Endothelial cell of umbilical vein (primary cell): ENCODE data around the gene NTRK2. TPM values are rescaled to one million over a fixed set of nuclear protein-coding genes. Genes with fewer than 3 reads are reported as not detected.

Source experiments
- BruUV-seq: library from RNA; stranded (reverse); fragments of 400-500 nt; replicated peaks from 2 replicates; lab custom pipeline; 2021; lab: Mats Ljungman, UMichigan
- CTCF ChIA-PET: fragments of 300-600, 350-600 bp; sonication (Branson Sonifier 250); formaldehyde crosslinking; loops from one replicate; lab custom pipeline; 2021; ENCODE audit warnings: antibody characterized with exemption, inconsistent platforms; lab: Charles Lee
- POLR2A ChIA-PET: fragments of 300-600, 350-600 bp; sonication (Branson Sonifier 250); formaldehyde crosslinking; loops from one replicate; lab custom pipeline; 2021; ENCODE audit warnings: antibody characterized with exemption, inconsistent platforms; lab: Charles Lee
- DNase-seq: peaks from one replicate; pipeline ENCODE4 v3.0.0-alpha.2; 2011; ENCODE audit warnings: low read depth, low spot score
- FAIRE-seq: peaks from 2 replicates; lab custom pipeline; 2011; peaks lifted over from hg19 to GRCh38; lab: Jason Lieb, UNC
- H2AFZ ChIP-seq: 2 replicates; pipeline ENCODE4 v1.6.0; 2012; ENCODE audit warnings: low read depth, low read length, control low read depth, inconsistent platforms
- H3K27ac ChIP-seq: 2 replicates; pipeline ENCODE4 v1.5.1; 2011; ENCODE audit warnings: low read depth, mild to moderate bottlenecking, control low read depth, low read length, moderate library complexity; ENCODE audit not compliant: insufficient read depth
- H3K27me3 ChIP-seq, 2 experiments: 2 replicates each; pipeline versions ENCODE4 v1.6.0 to v1.6.1; 2011; ENCODE audit warnings: low read length in 2 of 2, mixed read lengths in 1 of 2; ENCODE audit not compliant: control insufficient read depth in 2 of 2, insufficient read depth in 2 of 2
- H3K36me3 ChIP-seq, 2 experiments: 2 replicates in 1 of 2; 3 replicates in 1 of 2; pipeline ENCODE4 v1.5.1; 2011; ENCODE audit warnings: low read length in 2 of 2, mild to moderate bottlenecking in 1 of 2, moderate library complexity in 1 of 2; ENCODE audit not compliant: control insufficient read depth in 2 of 2, insufficient read depth in 2 of 2; ENCODE audit errors: extremely low read depth in 1 of 2
- H3K4me1 ChIP-seq: 3 replicates; pipeline ENCODE4 v1.5.1; 2011; ENCODE audit warnings: mild to moderate bottlenecking, low read length; ENCODE audit not compliant: control insufficient read depth, insufficient read depth; ENCODE audit errors: extremely low read depth
- H3K4me2 ChIP-seq: 2 replicates; pipeline ENCODE4 v1.6.1; 2011; ENCODE audit warnings: low read length, control low read depth, mixed read lengths; ENCODE audit not compliant: insufficient read depth
- H3K4me3 ChIP-seq, 3 experiments: fragments of 200-600 bp in 1 of 3; sonication (generic), shearing (Covaris generic) in 1 of 3; replicated peaks in 1 of 3; 2 replicates each; pipeline ENCODE4 v1.5.1; 2011 to 2016; ENCODE audit warnings: control low read depth in 3 of 3, low read length in 3 of 3, mild to moderate bottlenecking in 2 of 3, inconsistent platforms in 1 of 3, low read depth in 1 of 3, moderate library complexity in 1 of 3; ENCODE audit not compliant: insufficient read depth in 1 of 3
- H3K79me2 ChIP-seq: 2 replicates; pipeline ENCODE4 v1.6.0; 2012; ENCODE audit warnings: low read length, inconsistent platforms; ENCODE audit not compliant: control insufficient read depth, insufficient read depth
- H3K9ac ChIP-seq: replicated peaks from 2 replicates; pipeline ENCODE3; 2011; ENCODE audit warnings: low read length, control low read depth; ENCODE audit not compliant: insufficient read depth; ENCODE audit errors: extremely low read depth
- H3K9me1 ChIP-seq: replicated peaks from 3 replicates; pipeline ENCODE4 v1.6.0; 2011; ENCODE audit warnings: mild to moderate bottlenecking, low read length; ENCODE audit not compliant: control insufficient read depth, insufficient read depth; ENCODE audit errors: extremely low read depth
- H3K9me3 ChIP-seq: replicated peaks from 2 replicates; pipeline ENCODE4 v1.5.1; 2012; ENCODE audit warnings: low read length, inconsistent platforms; ENCODE audit not compliant: control insufficient read depth, insufficient read depth
- H4K20me1 ChIP-seq: replicated peaks from 2 replicates; pipeline ENCODE3; 2011; ENCODE audit warnings: mild to moderate bottlenecking, low read length; ENCODE audit not compliant: control insufficient read depth, insufficient read depth; ENCODE audit errors: extremely low read depth
- CTCF ChIP-seq, 2 donors: IDR thresholded peaks; 1 replicate in 1 of 2; 2 replicates in 1 of 2; pipeline ENCODE4 v1.5.1; 2011; ENCODE audit warnings: low read length in 2 of 2, mild to moderate bottlenecking in 2 of 2, moderate library complexity in 2 of 2, control low read depth in 1 of 2, inconsistent platforms in 1 of 2, low read depth in 1 of 2; ENCODE audit not compliant: insufficient read depth in 1 of 2; ENCODE audit errors: extremely low read depth in 1 of 2
- EZH2 ChIP-seq: IDR thresholded peaks from 2 replicates; pipeline ENCODE4 v1.6.1; 2012; ENCODE audit warnings: borderline replicate concordance, low read depth, mild to moderate bottlenecking, moderate library complexity, low read length, inconsistent platforms; ENCODE audit not compliant: severe bottlenecking
- FOS ChIP-seq: IDR thresholded peaks from 2 replicates; pipeline ENCODE4 v1.6.1; 2011; ENCODE audit warnings: mild to moderate bottlenecking, low read length, moderate library complexity, borderline replicate concordance; ENCODE audit not compliant: insufficient read depth
- GATA2 ChIP-seq: IDR thresholded peaks from 2 replicates; pipeline ENCODE4 v1.7.0; 2011; ENCODE audit warnings: low read depth, mild to moderate bottlenecking, moderate library complexity, mixed read lengths, low read length; ENCODE audit not compliant: insufficient read length, insufficient read depth
- JUN ChIP-seq: IDR thresholded peaks from 2 replicates; pipeline ENCODE4 v1.6.1; 2011; ENCODE audit warnings: borderline replicate concordance, low read depth; ENCODE audit not compliant: insufficient read length, insufficient read depth
- MAX ChIP-seq: IDR thresholded peaks from 2 replicates; pipeline ENCODE4 v1.6.1; 2011; ENCODE audit not compliant: insufficient read depth, insufficient read length
- MYC ChIP-seq: IDR thresholded peaks from one replicate; pipeline ENCODE4 v1.6.1; 2011; ENCODE audit warnings: mild to moderate bottlenecking, low read depth, low read length
- POLR2A ChIP-seq: IDR thresholded peaks from 2 replicates; pipeline ENCODE4 v1.6.1; 2012; ENCODE audit warnings: low read depth, mild to moderate bottlenecking, control low read depth, low read length
- POLR2AphosphoS5 ChIP-seq: IDR thresholded peaks from 2 replicates; pipeline ENCODE4 v1.6.1; 2012; ENCODE audit warnings: low read depth, mild to moderate bottlenecking, control low read depth, low read length, moderate library complexity; ENCODE audit not compliant: insufficient read depth
- dilution Hi-C: fragments of 300-500 bp; cut with MboI; formaldehyde crosslinking; loops from one replicate; pipeline ENCODE4 v1.15.0; 2019; ENCODE audit warnings: low sequenced_read_pairs; ENCODE audit not compliant: extremely low pct_ligation_motif_present
- intact Hi-C: fragments of 100-400 bp; cut with micrococcal nuclease; formaldehyde crosslinking; loops from one replicate; pipeline ENCODE4 v1.10.0; 2022
- polyA plus RNA-seq, 4 experiments: library from polyadenylated mRNA; depleted of rRNA in 3 of 4; stranded (reverse) in 3 of 4; unstranded in 1 of 4; fragments of >200 nt; gene quantifications; 2 replicates each; pipeline versions ENCODE4 v1.2.1 to v1.2.3, GENCODE V29; 2011 to 2012; ENCODE audit warnings: missing spikeins in 1 of 4
- total RNA-seq: library from RNA; stranded (reverse); gene quantifications from 2 replicates; pipeline ENCODE4 v1.2.3, GENCODE V29; 2021

NTRK2 gene
- total and polyA plus RNA-seq, 2 donors (not counting 3 experiments of a cell fraction or from before 2014, with no cell fraction given) = 0.01 to 0.13 TPM

- Histone ChIP-seq H3K4me3 (no peak overlapping the region), H3K9me3 (no peaks in the 10 kb centered on the region), H3K9ac (no peak overlapping the region), H3K27ac (no peak overlapping the region), H3K4me2 (no peak overlapping the region), H3K4me1 (no peaks in the 10 kb centered on the region), H4K20me1 (no peaks in the 10 kb centered on the region), H2AFZ (no peak overlapping the region), H3K27me3 (no peaks in the 10 kb centered on the region), H3K9me1 (no peaks in the 10 kb centered on the region), H3K79me2 (no peaks in the 10 kb centered on the region), H3K36me3 (no peaks in the 10 kb centered on the region)
- intact Hi-C loops = no loop called here
- no TSS peak for BruUV-seq
- dilution Hi-C loops = no loop called here
- TF ChIP-seq CTCF (IDR thresholded peaks at IDR 0.05; ENCODE audit: extremely low read depth in 1 of 2, insufficient read depth in 1 of 2, low read depth in 1 of 2, low read length in 2 of 2) (no peak), FOS (no peak), EZH2 (no peak), POLR2A (no peak), MAX (no peak), MYC (no peak), GATA2 (no peak), POLR2AphosphoS5 (no peak), JUN (no peak)
- FAIRE-seq (no peak), DNase-seq (no peak)
- ChIA-PET POLR2A (no interaction called here), CTCF (interaction anchor here (0.7 to 0.9 kb wide), 2 partner anchors 326 to 677 kb away, joined by 3 to 4 read pairs; no protein-coding TSS in a partner anchor)
These were observed 263.5 kb downstream of the NTRK2 start for GRCh38 chr9:84932915-84933527.
